NB4 (cell line): Measurements from ENCODE around the gene CPED1.

Experiments used
- DNase-seq: peaks from one replicate; pipeline ENCODE4 v3.0.0; 2010; ENCODE audit warnings: low read depth
- H3K4me3 ChIP-seq: one replicate; pipeline ENCODE4 v1.5.1; 2011; ENCODE audit warnings: mild to moderate bottlenecking, low read depth, low read length, moderate library complexity
- MAX ChIP-seq: IDR thresholded peaks from 2 replicates; pipeline ENCODE4 v1.6.1; 2011; ENCODE audit warnings: low read depth, low read length
- MYC ChIP-seq: IDR thresholded peaks from 2 replicates; pipeline ENCODE4 v1.6.1; 2011; ENCODE audit warnings: low read depth, low read length
- POLR2A ChIP-seq: IDR thresholded peaks from 2 replicates; pipeline ENCODE4 v1.6.1; 2011; ENCODE audit warnings: mild to moderate bottlenecking; ENCODE audit not compliant: insufficient read length; ENCODE audit errors: extremely low read depth
- TF ChIP-seq, protein P1 (sequence below): IDR thresholded peaks from one replicate; pipeline ENCODE4 v1.5.1; 2012; ENCODE audit warnings: low read depth, low read length

The CPED1 gene

GRCh38 chr7:120961638-120962173, 26.8 kb upstream of the CPED1 start:
- TF ChIP-seq MAX = no peak
- TF ChIP-seq POLR2A = no peak
- TF ChIP-seq MYC = no peak
- TF ChIP-seq, protein P1, sequence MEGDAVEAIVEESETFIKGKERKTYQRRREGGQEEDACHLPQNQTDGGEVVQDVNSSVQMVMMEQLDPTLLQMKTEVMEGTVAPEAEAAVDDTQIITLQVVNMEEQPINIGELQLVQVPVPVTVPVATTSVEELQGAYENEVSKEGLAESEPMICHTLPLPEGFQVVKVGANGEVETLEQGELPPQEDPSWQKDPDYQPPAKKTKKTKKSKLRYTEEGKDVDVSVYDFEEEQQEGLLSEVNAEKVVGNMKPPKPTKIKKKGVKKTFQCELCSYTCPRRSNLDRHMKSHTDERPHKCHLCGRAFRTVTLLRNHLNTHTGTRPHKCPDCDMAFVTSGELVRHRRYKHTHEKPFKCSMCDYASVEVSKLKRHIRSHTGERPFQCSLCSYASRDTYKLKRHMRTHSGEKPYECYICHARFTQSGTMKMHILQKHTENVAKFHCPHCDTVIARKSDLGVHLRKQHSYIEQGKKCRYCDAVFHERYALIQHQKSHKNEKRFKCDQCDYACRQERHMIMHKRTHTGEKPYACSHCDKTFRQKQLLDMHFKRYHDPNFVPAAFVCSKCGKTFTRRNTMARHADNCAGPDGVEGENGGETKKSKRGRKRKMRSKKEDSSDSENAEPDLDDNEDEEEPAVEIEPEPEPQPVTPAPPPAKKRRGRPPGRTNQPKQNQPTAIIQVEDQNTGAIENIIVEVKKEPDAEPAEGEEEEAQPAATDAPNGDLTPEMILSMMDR = no peak
- DNase-seq = no peak
- no peak overlapping the region for H3K4me3 ChIP-seq

DNA sequence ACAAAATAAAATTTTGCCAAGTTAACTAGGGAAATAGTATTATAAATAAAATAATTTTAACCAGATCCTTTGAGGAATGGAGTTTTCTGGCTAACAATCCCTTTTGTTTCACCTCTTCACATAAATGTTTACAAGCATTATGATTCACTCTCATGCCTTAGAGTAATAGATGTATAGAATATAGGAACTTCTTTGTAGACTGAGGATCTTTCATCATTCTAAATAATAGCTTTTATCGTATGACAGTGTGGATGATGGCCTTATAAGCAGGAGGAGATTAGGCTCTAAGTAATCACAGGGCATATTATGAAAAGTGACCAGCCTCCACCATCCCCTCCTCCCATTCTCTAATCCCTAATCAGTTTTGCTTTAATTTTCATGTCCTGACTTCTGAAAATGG, 24.4 kb upstream of the CPED1 start:
- H3K4me3 ChIP-seq = no peak overlapping the region
- no peak for TF ChIP-seq MAX
- DNase-seq = no peak

- H3K4me3 ChIP-seq = no peak overlapping the region
- DNase-seq = no peak
These were observed 21.6 kb upstream of the CPED1 start for GRCh38 chr7:120966961-120967360.

DNA sequence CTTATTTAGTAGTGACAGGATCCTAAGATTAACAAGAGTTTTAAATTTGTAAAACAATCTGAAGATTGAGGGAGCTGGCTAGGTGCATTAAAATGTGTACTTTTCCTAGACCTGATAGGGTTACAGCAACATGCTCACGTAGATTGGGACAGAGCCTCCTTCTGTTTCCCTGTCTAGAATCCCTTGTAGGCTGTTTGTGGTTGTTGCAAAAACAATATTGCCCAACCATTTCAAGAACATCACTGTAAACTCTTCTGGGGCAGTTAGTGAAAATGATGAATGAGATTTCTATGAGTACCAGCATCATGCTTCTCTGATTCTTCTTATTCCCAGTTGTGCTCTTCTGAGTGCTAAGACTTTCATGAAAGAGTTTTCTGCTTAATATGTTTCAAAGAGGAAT, 14.7 kb upstream of the CPED1 start:
- peak; percentile 34 for DNase-seq
- TF ChIP-seq MYC = no peak

More at GRCh38 chr7:120966961-120967360, 21.6 kb upstream of the CPED1 start:
- TF ChIP-seq, protein P1 = no peak
- no peak for TF ChIP-seq MAX
- no peak for TF ChIP-seq POLR2A
- TF ChIP-seq MYC = no peak

DNA sequence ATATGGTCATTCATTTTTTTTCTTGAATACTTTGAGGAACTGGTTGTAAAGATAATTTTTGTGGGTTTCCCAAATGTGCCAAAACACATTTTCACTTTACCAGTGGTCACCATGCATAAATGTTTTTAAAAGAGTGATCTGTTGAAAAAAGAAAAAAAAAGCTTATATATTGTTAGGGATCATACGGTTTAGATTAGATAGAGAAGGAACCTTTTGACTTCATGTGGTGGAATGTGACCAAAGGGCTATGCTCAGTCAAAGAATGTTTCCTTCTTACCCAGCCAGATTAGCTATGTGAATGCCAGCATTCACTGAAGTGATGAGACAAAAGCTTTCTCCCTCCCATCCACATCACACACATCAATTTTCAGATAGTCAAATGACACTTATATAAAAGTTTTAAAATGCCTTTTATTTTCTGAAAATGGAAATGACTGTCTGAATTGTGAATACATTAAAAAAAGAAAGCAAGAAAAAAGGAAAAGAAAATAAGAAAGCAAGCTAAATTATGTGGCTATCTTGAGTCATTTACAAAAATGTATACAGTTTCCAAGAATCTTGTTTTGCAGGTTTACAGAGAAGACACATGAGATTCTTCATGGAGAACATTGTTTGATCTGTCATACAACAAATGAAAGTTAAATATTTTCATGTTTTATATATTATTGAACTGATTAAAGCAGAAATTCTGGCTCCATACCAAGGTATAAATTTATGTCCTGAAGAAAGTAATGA, 8.6 kb upstream of the CPED1 start:
- TF ChIP-seq, protein P1 = no peak
- TF ChIP-seq MAX (no peak), MYC (no peak), POLR2A (no peak)
- DNase-seq = no peak
- H3K4me3 ChIP-seq = no peak overlapping the region

More for the DNA sequence above, 14.7 kb upstream of the CPED1 start:
- H3K4me3 ChIP-seq = no peak overlapping the region

DNA sequence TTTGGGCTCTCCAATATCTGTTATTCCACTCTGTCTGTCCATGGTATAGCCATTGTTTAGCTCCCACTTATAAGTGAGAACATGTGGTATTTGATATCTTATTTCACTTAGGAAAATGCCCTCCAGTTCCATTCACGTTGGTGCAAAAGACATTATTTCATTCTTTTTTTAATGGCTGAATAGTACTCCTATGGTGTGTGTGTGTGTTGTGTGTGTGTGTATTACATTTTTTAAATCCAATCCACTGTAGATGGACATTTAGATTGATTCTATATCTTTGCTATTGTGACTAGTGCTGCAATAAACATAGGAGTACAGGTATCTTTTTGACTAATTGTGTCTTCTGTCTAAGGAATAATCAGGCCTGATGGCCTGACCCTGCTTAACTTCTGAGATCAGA, 7.4 kb upstream of the CPED1 start:
- H3K4me3 ChIP-seq = no peak overlapping the region
- DNase-seq = no peak
- TF ChIP-seq MAX (no peak), MYC (no peak), POLR2A (no peak)
- TF ChIP-seq, protein P1 = no peak
